Activated CD4-positive, alpha-beta T cell treated with anti-CD3 and anti-CD28 coated beads, Interleukin-2, amount 10 ng/mL, durations not matched to agents 24 days and 14 days (primary cell): ENCODE results near the gene TUBB6. TPM values are rescaled to one million over a fixed set of nuclear protein-coding genes. Genes with fewer than 3 reads are reported as not detected.

Experiments
- DNase-seq: peaks from one replicate; pipeline ENCODE4 v3.0.0; 2022
- H3K27ac Mint-ChIP-seq: one replicate; pipeline ENCODE4 v1.8.0; 2022; ENCODE audit warnings: mild to moderate bottlenecking, mixed read lengths
- H3K27me3 Mint-ChIP-seq: one replicate; pipeline ENCODE4 v1.8.0; 2022; ENCODE audit warnings: mixed read lengths
- H3K36me3 Mint-ChIP-seq: one replicate; pipeline ENCODE4 v1.8.0; 2022; ENCODE audit warnings: low read depth, mild to moderate bottlenecking, mixed read lengths
- H3K4me1 Mint-ChIP-seq: one replicate; pipeline ENCODE4 v1.8.0; 2021; ENCODE audit warnings: mixed read lengths
- H3K4me3 Mint-ChIP-seq: one replicate; pipeline ENCODE4 v1.8.0; 2022; ENCODE audit warnings: mild to moderate bottlenecking, moderate library complexity, mixed read lengths
- H3K9me3 Mint-ChIP-seq: one replicate; pipeline ENCODE4 v1.8.0; 2021; ENCODE audit warnings: mixed read lengths
- intact Hi-C: fragments of 100-400 bp; cut with micrococcal nuclease; formaldehyde crosslinking; loops from one replicate; pipeline ENCODE4 v1.15.1; 2023
- total RNA-seq: library from RNA; stranded (reverse); gene quantifications from 2 replicates; pipeline ENCODE4 v1.2.3, GENCODE V29; 2022

Gene TUBB6
- total RNA-seq, 1 donor from 2014 or later = 40.2 TPM

DNA sequence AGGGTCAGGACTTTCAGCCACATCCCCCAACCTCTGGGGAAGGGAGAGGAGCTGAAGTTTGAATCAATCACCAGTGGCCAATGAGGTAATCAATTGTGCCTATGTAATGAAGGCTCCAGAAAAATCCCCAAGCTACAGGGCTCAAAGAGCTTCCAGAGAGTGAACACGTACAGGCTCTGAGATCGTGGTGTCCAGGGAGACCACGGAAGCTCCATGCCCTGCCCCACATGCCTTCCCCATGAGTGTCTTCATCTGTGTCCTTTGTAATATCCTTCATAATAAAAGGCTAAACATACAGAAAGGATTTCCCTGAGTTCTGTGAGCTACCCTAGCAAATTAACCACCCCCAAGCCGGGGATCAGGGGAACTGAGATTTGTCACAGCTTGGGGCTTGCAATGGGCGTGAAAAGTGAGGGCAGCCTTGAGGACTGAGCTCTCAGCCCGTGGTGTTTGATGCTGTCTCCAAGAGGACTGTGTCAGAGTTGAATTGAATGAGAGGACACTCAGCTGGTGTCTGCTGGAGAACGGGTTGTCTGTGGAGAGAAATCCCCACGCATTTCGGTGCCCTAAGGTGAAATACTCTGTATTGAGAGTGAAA, 25.5 kb upstream of the TUBB6 start:
- Mint-ChIP-seq H3K27ac (no peak overlapping the region), H3K36me3 (no peaks in the 10 kb centered on the region), H3K27me3 (peaks cover 27% of the 10 kb centered on the region), H3K9me3 (no peaks in the 10 kb centered on the region), H3K4me1 (no peaks in the 10 kb centered on the region), H3K4me3 (no peak overlapping the region)
- DNase-seq = no peak
- intact Hi-C loops = no loop called here

DNA sequence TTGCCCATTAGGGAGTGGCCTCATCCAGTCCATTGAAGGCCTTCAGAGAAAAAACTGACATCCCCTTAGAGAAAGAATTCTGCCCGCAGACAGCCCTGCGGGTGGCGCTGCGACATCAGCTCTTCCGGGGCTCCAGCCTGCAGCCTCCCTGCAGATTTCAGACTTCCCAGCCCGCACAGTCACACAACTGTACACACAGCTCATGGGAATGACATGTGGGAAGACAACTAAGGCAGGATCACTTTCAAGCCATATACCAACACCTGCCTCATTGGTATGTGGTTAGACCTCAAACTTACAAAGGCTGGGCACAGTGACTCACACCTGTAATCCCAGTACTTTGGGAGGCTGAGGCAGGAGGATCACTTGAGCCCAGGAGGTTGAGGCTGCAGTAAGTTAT, 24.8 kb upstream of the TUBB6 start:
- Mint-ChIP-seq H3K27ac (no peak overlapping the region), H3K36me3 (no peaks in the 10 kb centered on the region), H3K27me3 (peaks cover 34% of the 10 kb centered on the region), H3K9me3 (no peaks in the 10 kb centered on the region), H3K4me3 (no peak overlapping the region), H3K4me1 (peaks cover 4% of the 10 kb centered on the region)
- no peak for DNase-seq
- intact Hi-C loops = no loop called here

DNA sequence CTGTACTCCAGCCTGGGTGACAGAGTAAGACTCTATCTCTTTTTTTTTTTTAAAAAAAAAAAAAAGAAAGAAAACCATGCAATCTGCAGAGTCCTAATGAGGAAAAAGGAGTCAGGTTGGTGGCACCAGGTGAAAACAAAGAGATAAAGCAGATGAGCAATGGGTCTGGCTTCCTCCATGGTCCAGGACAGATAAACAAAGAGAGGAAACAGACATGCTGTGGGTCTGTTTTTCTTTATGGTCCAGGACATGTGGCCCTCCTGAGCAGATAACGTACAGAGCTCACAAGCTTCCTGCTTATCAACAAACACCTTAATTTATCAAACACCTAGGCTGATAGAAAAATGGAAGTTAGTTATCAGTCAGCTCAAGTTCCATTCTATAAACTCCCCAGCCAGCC, 24.4 kb upstream of the TUBB6 start:
- peaks cover 38% of the 10 kb centered on the region for H3K27me3 Mint-ChIP-seq

DNA sequence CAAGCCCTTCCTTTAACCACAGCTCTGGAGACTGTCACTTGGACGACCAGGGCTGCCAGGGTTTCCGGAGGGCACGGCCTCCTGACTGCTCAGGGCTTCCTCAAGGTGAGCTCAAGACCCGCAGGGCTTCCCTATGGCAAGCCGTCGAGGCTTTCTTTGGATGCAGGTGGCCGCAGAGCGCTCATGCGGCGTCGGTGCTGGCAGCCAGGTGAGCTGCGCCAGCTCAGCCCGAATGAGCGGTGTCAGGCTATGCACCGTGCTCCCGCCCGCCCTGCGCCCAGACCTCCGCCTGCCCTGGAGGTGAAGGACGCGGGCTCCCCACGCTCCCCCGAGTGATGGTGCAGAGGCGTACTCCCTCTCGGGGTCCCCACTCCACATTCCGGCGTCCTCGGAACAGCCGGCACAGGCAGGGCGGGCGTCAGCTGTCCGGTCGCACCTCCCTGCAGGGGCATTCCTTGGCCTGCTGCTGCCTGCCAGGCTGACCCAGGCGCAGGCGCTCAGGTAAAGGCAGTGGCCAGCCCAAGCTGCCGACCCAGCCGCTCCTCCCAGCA, 20.8 kb upstream of the TUBB6 start:
- no peak for DNase-seq
- peaks cover 4% of the 10 kb centered on the region for H3K4me1 Mint-ChIP-seq
- no peak overlapping the region for H3K4me3 Mint-ChIP-seq
- no peaks in the 10 kb centered on the region for H3K36me3 Mint-ChIP-seq
- H3K9me3 Mint-ChIP-seq = no peaks in the 10 kb centered on the region
- intact Hi-C loops = no loop called here
- peaks cover 54% of the 10 kb centered on the region for H3K27me3 Mint-ChIP-seq
- no peak overlapping the region for H3K27ac Mint-ChIP-seq

More for the DNA sequence above, 24.4 kb upstream of the TUBB6 start:
- no peaks in the 10 kb centered on the region for H3K36me3 Mint-ChIP-seq
- intact Hi-C loops = no loop called here
- no peak overlapping the region for H3K27ac Mint-ChIP-seq
- DNase-seq = no peak
- H3K4me1 Mint-ChIP-seq = peaks cover 4% of the 10 kb centered on the region
- no peak overlapping the region for H3K4me3 Mint-ChIP-seq
- H3K9me3 Mint-ChIP-seq = no peaks in the 10 kb centered on the region

DNA sequence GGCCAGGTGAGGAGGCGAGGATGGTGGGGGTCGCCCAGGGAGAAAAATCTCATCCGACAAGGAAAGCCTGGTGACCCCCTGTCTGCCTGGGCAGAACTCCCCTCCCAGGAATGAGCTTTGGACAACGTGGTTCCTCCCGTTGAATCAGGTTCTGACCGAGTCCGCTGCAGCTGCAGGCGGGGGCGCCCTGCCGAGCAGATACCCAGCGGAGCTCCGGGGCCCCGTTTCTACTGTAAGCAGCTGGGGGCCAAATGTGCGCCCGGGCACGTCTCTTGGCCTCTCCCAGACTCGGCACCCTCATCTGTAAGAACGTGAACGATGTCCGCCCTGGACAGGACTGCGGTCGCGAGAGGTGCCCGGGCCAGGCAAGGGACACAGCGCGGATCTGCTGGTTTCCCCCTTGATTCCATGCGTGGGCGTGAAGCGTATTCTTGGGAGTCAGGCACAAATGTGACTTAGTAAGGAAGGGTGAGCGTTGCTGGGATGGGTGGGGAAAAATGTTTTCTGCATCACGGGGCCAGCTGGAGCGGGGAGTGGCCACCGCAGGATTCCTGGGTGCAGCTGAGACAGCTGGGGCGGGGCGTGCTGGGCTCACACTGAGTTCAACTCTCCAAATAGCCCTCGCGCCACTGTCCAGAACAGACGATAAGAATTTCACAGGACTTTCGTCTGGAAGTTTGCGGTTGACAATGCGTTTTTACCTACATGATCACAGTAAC, 20.2 kb upstream of the TUBB6 start:
- Mint-ChIP-seq H3K4me1 (peaks cover 4% of the 10 kb centered on the region), H3K27me3 (peaks cover 52% of the 10 kb centered on the region), H3K36me3 (no peaks in the 10 kb centered on the region), H3K4me3 (no peak overlapping the region), H3K27ac (no peak overlapping the region), H3K9me3 (no peaks in the 10 kb centered on the region)
- intact Hi-C loops = no loop called here
- DNase-seq = no peak

DNA sequence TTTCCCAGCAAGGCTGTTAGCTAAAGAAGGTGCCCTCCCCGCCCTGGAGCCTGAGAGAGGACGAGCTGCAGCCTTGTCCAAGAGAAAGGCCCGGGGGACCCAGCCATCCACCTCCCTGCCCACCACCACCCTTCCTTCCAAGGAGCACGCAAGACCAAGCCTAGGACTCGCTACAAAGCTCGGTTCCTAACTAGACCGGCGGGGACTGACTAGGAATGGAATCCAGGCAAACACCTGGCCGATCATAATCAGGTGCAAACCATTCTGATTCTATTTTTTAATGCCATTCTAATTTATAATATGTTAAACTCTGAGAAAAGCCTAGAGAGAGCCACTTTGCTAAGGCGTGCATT, 19.7 kb upstream of the TUBB6 start:
- no peak for DNase-seq
- intact Hi-C loops = no loop called here
- Mint-ChIP-seq H3K4me1 (peaks cover 4% of the 10 kb centered on the region), H3K9me3 (no peaks in the 10 kb centered on the region), H3K4me3 (no peak overlapping the region), H3K27ac (no peak overlapping the region), H3K36me3 (no peaks in the 10 kb centered on the region), H3K27me3 (peaks cover 50% of the 10 kb centered on the region)

DNA sequence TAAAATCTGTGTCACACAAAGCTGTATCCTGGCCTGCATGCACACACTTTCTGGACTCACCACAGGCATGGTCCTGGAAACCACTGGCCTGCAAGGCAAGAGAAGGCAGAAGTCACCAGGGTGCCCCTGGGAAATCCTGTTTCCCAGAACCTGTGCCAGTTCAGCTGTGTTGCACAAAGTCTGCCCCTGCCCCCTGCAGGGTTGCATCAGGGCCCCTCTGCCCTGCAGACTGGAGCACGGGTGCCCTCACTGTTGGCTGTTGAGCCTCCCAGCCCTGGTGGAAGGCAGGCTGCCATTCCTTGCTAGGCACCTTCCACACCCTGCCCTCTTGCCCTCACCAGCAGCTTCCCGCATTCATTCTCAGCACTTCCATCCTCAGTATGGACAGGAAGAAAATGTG, 18.0 kb upstream of the TUBB6 start:
- H3K4me3 Mint-ChIP-seq = no peak overlapping the region

DNA sequence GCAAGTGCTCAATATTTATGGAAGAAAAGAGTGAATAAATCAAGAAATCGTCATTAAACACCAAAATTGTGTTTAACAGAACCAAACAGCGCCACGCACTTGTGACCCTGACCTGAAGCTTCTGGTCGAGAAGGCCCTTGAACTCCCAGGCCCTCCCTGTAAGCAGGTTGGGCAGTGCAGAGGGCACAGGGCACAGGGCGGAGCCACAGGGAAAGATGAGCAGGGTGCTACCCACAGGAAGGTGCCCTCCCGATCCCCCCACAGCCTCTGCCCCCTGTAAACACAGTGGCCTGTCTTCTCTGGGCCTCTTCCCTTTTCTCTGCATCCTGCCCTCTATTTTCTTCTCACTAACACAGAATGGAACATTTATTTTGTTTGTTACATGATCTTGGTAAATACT, 16.9 kb upstream of the TUBB6 start:
- intact Hi-C loops = no loop called here
- Mint-ChIP-seq H3K9me3 (no peaks in the 10 kb centered on the region), H3K27ac (no peak overlapping the region), H3K4me3 (no peak overlapping the region), H3K4me1 (peaks cover 4% of the 10 kb centered on the region), H3K36me3 (no peaks in the 10 kb centered on the region), H3K27me3 (peaks cover 36% of the 10 kb centered on the region)
- no peak for DNase-seq

More for the DNA sequence above, 18.0 kb upstream of the TUBB6 start:
- no peak for DNase-seq
- Mint-ChIP-seq H3K4me1 (peaks cover 4% of the 10 kb centered on the region), H3K27me3 (peaks cover 40% of the 10 kb centered on the region), H3K36me3 (no peaks in the 10 kb centered on the region), H3K27ac (no peak overlapping the region), H3K9me3 (no peaks in the 10 kb centered on the region)
- intact Hi-C loops = no loop called here

DNA sequence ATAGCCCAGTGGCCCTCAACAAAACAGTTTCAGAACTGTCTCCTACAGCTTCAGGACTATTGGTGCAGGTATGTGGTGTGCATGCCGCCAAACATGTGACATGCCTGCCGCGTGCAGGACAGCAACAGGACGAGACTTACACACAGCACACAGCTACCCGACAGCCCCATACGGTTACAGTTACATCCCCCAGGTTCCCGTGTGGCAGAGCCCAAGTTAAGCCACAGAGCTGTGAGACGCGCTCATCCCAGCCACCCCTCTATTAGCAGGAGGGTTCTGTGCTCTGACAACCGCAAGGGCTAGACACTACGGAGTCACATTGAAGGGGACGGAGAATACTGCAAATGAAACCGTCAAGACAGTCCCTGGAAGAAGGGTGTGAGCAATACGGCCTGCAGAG, 16.4 kb upstream of the TUBB6 start:
- H3K9me3 Mint-ChIP-seq = no peaks in the 10 kb centered on the region
- H3K36me3 Mint-ChIP-seq = no peaks in the 10 kb centered on the region
- H3K4me3 Mint-ChIP-seq = no peak overlapping the region
- peaks cover 30% of the 10 kb centered on the region for H3K27me3 Mint-ChIP-seq
- peaks cover 4% of the 10 kb centered on the region for H3K4me1 Mint-ChIP-seq
- intact Hi-C loops = no loop called here
- DNase-seq = no peak
- no peak overlapping the region for H3K27ac Mint-ChIP-seq

DNA sequence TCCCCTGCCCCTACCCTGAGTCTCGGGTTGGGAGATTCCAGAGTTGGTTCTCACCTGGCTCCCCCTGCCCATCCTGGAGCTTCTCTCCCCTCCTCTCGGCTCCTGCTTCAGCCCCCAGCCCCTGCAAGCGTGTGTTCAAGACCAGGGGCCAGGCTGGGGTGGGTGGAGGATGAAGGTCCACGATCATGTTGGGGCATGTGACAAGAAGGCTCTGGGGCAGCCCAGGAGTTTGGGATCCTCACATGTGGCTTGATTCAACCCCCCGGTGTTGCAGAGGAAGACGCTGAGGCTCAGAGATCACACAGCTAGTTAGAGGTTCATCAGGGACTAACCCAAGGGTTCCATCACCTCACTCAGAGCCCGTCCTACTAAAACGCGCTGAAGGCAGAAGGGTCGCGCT, 14.2 kb upstream of the TUBB6 start:
- Mint-ChIP-seq H3K4me3 (no peak overlapping the region), H3K9me3 (no peaks in the 10 kb centered on the region), H3K36me3 (no peaks in the 10 kb centered on the region), H3K27ac (no peak overlapping the region), H3K27me3 (peaks cover 15% of the 10 kb centered on the region), H3K4me1 (no peaks in the 10 kb centered on the region)
- intact Hi-C loops = no loop called here
- DNase-seq = no peak

DNA sequence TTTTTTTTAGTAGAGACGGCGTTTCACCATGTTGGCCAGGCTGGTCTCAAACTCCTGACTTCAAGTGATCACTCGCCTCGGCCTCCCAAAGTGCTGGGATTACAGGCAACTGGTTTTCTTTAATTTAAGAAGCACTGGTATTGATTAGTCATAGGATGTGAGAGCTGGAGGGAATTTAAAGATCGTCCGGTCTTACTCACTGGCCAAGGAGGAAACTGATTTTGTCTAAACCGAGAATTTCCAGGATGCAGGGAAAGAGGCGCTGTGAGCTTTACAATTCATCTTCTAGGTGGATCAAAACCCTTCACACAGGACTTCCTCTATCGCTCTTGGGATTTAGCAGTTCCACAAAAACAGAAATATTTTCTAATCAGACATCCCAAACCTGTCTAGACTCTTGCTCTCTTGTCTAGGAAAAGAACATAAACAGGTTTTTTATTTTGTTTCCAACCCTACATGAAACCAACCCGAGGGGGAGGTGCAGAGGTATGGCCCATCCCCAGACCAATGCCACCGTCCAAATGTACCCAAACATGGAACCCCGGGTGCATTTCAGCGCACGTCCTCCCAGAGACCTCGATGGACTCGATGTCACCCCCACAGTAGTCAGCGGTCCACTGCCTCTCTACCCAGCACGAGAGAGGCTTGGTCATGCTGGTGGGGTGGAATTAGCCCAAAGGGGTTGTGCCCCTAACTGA, 12.5 kb upstream of the TUBB6 start:
- no peak for DNase-seq
- intact Hi-C loops = no loop called here
- no peak overlapping the region for H3K4me3 Mint-ChIP-seq
- peaks cover 10% of the 10 kb centered on the region for H3K27me3 Mint-ChIP-seq
- no peak overlapping the region for H3K27ac Mint-ChIP-seq
- no peaks in the 10 kb centered on the region for H3K36me3 Mint-ChIP-seq
- no peaks in the 10 kb centered on the region for H3K4me1 Mint-ChIP-seq
- H3K9me3 Mint-ChIP-seq = no peaks in the 10 kb centered on the region

DNA sequence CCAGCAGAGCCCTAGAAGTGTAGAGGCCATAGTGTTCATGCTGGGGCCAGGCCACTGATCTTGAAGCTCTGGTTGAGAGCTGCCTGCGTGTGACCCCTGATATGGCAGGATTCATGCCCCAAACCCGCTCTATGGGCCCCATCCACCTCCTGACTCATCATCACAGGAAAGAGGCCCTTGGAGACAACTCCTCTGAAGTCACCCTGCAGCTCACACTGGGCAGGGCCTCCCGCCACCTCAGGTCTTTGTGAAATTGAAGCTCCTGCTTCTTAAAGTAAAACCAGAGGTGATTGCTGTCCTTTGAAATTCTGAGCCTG, 12.0 kb upstream of the TUBB6 start:
- intact Hi-C loops = no loop called here

DNA sequence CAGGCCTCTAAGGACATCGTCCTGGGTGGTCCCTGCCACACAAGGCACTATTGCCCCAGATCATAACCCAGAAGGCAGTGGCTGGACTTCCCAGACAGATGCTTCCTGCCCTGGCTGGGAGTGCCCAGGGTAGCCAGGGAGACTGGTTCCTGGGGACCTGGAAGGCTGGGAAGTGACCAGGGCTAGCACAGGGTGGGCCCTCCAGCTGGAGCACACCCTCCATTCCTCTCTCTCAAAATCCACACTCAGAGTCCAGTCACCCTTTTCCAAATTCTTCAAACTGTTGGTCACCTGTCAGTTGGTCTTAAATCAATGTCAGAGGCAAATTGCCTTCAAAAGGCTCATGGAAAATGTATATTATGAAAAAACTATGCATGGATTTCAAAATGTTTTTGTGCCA, 11.6 kb upstream of the TUBB6 start:
- DNase-seq = no peak
- Mint-ChIP-seq H3K27me3 (peaks cover 11% of the 10 kb centered on the region), H3K36me3 (no peaks in the 10 kb centered on the region), H3K4me1 (no peaks in the 10 kb centered on the region), H3K27ac (no peak overlapping the region), H3K4me3 (no peak overlapping the region), H3K9me3 (no peaks in the 10 kb centered on the region)
- intact Hi-C loops = no loop called here

More for the DNA sequence above, 12.0 kb upstream of the TUBB6 start:
- Mint-ChIP-seq H3K27me3 (peaks cover 13% of the 10 kb centered on the region), H3K36me3 (no peaks in the 10 kb centered on the region), H3K4me3 (no peak overlapping the region), H3K4me1 (no peaks in the 10 kb centered on the region), H3K9me3 (no peaks in the 10 kb centered on the region), H3K27ac (no peak overlapping the region)
- DNase-seq = no peak

DNA sequence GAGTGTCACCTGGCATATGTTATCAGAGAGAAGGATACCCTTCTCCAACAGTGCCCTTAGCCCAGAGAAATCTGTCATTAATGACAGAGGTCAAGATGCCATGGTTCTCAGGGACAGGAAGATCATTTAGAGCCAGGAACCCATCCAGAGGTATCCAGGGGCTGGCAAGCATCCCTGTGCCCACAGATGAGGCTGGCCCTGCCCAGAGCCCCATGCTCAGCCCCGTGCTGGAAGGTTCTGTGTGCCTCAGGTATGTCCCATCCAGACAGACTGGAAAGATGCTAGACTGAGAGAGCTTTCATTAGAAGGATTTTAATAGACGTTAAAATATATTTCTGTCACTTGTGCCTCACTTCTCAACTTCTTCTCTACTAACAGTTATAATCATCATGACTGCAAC, 8.2 kb upstream of the TUBB6 start:
- Mint-ChIP-seq H3K9me3 (no peaks in the 10 kb centered on the region), H3K36me3 (no peaks in the 10 kb centered on the region), H3K27ac (no peak overlapping the region), H3K4me1 (no peaks in the 10 kb centered on the region), H3K4me3 (no peak overlapping the region), H3K27me3 (peaks cover 12% of the 10 kb centered on the region)
- DNase-seq = no peak
- intact Hi-C loops = no loop called here
